ENCODE data around the gene ABCA10. TPM values are rescaled to one million over a fixed set of nuclear protein-coding genes. Genes with fewer than 3 reads are reported as not detected.
A peak's percentile ranks its signal among the peaks of the same experiment; 100 is the strongest.
"Not testable (repeated sequence)": the region's sequence is repeated elsewhere in the genome, so short reads cannot be mapped to it uniquely, and the experiment has no call there.

ABCA10 gene
- total RNA-seq (2021), result 0.14 TPM in 1 of 3 replicates, not detected in the others
- percentile 11 among the genes with signal in this experiment for Bru-seq, nascent RNA
- long read RNA-seq, experiment 1, result 0 reads
- long read RNA-seq, experiment 2, result 0 reads
- long read RNA-seq, experiment 3, result 0 reads

- Mint-ChIP-seq H3K27me3 (ENCODE audit: low read depth) (no peaks in the 10 kb centered on the region), H3K36me3 (no peaks in the 10 kb centered on the region; the same call in 1 of the 2 replicates), H3K4me1 (no peaks in the 10 kb centered on the region), H3K4me3 (no peak within 1 kb of the TSS), H3K9me3 (peaks cover 11% of the 10 kb centered on the region), H3K27ac (no peak within 1 kb of the TSS)
- ChIA-PET POLR2A (no interaction called here), CTCF (no interaction called here)
- TF ChIP-seq ZNF263 (CRISPR knock-in tag; IDR thresholded peaks at IDR 0.05; ENCODE audit: low read depth) (no peak), USF1 (CRISPR knock-in tag; IDR thresholded peaks at IDR 0.05) (no peak), NR3C1 (CRISPR knock-in tag; conservative IDR thresholded peaks at IDR 0.05; ENCODE audit: low read depth) (no peak), ZSCAN18 (CRISPR knock-in tag; IDR thresholded peaks at IDR 0.05) (no peak), FOXJ3 (CRISPR knock-in tag; IDR thresholded peaks at IDR 0.05; ENCODE audit: borderline replicate concordance) (no peak), JAZF1 (CRISPR knock-in tag; IDR thresholded peaks at IDR 0.05) (no peak), RORB (CRISPR knock-in tag; IDR thresholded peaks at IDR 0.05) (no peak), OVOL2 (CRISPR knock-in tag; IDR thresholded peaks at IDR 0.05; ENCODE audit: borderline replicate concordance) (no peak), ZNF138 (CRISPR knock-in tag; conservative IDR thresholded peaks at IDR 0.05) (no peak), GTF2I (CRISPR knock-in tag; conservative IDR thresholded peaks at IDR 0.05) (no peak), ATF3 (CRISPR knock-in tag; conservative IDR thresholded peaks at IDR 0.05) (no peak), PREB (CRISPR knock-in tag; IDR thresholded peaks at IDR 0.05; ENCODE audit: borderline replicate concordance) (no peak)
- no peak for ATAC-seq
- no peak for DNase-seq (ENCODE audit: low spot score)
Measured at GRCh38 chr17:69228576-69228975, at the start of gene ABCA10. TSS of gene ABCA10 (minus strand) at chr17:69228824. CDS start at chr17:69225358, 3,466 bp downstream.

GRCh38 chr17:69276279-69276678 lies 47.7 kb upstream of the ABCA10 start:
- H3K27ac Mint-ChIP-seq; CTCF ChIA-PET; ATAC-seq; H3K9me3 Mint-ChIP-seq; POLR2A ChIA-PET; DNase-seq (ENCODE audit: low spot score); H3K36me3 Mint-ChIP-seq; H3K27me3 Mint-ChIP-seq (ENCODE audit: low read depth); H3K4me1 Mint-ChIP-seq; H3K4me3 Mint-ChIP-seq: not testable (repeated sequence)

GRCh38 chr17:69275751-69276150 lies 47.1 kb upstream of the ABCA10 start:
- Mint-ChIP-seq H3K4me3 (no peak overlapping the region), H3K27me3 (ENCODE audit: low read depth) (no peaks in the 10 kb centered on the region), H3K9me3 (0 out of 2 replicates have a peak, but pooled peaks cover 3% of the 10 kb centered on the region), H3K36me3 (no peaks in the 10 kb centered on the region), H3K27ac (no peak overlapping the region), H3K4me1 (no peaks in the 10 kb centered on the region)
- CTCF ChIA-PET, result no interaction called here
- no peak for ATAC-seq
- POLR2A ChIA-PET, result no interaction called here
- no peak for DNase-seq (ENCODE audit: low spot score)
- TF ChIP-seq NR1H2 (CRISPR knock-in tag; IDR thresholded peaks at IDR 0.05) (no peak), GTF2I (CRISPR knock-in tag; conservative IDR thresholded peaks at IDR 0.05) (no peak), CREB1 (CRISPR knock-in tag; IDR thresholded peaks at IDR 0.05) (no peak), ETV6 (CRISPR knock-in tag; IDR thresholded peaks at IDR 0.05) (no peak), FOXK1 (CRISPR knock-in tag; IDR thresholded peaks at IDR 0.05) (no peak), MLX (CRISPR knock-in tag; IDR thresholded peaks at IDR 0.05) (no peak), CDX4 (CRISPR knock-in tag; IDR thresholded peaks at IDR 0.05; ENCODE audit: borderline replicate concordance) (no peak), PRRX2 (CRISPR knock-in tag; IDR thresholded peaks at IDR 0.05) (no peak), SMAD3 (CRISPR knock-in tag; IDR thresholded peaks at IDR 0.05; ENCODE audit: borderline replicate concordance) (no peak), ZNF425 (CRISPR knock-in tag; conservative IDR thresholded peaks at IDR 0.05) (no peak), ZNF317 (CRISPR knock-in tag; IDR thresholded peaks at IDR 0.05; ENCODE audit: borderline replicate concordance, low read depth) (no peak), OVOL2 (CRISPR knock-in tag; IDR thresholded peaks at IDR 0.05; ENCODE audit: borderline replicate concordance) (no peak), NFE2L1 (CRISPR knock-in tag; IDR thresholded peaks at IDR 0.05) (no peak), ZNF671 (CRISPR knock-in tag; IDR thresholded peaks at IDR 0.05) (no peak)
